Measurements from ENCODE around the gene FBXO46.
"Not testable (repeated sequence)": the region's sequence is repeated elsewhere in the genome, so short reads cannot be mapped to it uniquely, and the experiment has no call there.

Gene FBXO46

DNA sequence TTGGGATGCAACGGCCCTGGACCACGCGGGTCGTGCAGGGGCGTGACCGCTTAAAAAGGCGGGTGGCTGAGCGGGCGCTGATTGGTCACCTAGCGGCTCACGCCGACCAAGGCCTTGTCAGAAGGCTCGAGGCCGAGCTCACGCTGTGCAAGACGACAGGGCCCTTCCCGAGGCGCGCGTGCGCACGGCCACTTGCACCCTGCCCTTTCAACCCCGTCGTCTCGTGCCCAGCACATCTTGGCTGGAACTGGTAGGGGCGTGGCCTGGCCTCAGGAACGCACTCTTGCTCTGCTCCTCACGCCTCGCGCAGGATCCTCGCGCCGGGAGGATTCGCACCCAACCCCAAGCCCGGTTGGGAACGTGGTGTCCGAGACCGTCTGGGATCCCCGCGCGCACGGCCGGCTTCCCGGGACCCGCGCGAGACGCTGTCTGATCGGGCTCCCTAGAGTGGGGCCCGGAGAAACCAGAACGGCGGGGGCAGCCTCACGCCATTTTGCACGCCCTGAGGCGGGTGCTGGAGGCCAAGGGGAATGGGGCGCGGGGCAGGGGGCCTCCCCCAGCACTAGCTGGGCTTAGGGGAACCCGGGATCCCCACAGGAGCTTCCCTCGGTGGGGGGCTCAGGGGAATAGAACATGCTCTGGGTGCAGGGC lies 2.6 kb upstream of the FBXO46 start, which contains the start of gene MEIOSIN:
Gene MEIOSIN, plus strand, starts transcription at position 280 of the 651 bp plus-strand sequence. CDS start 1,938 bp downstream, outside the sequence.
- DNase-seq (ENCODE audit: low read depth) = no peak
- H3K4me3 ChIP-seq (ENCODE audit: low read depth, low read length) = no peak within 1 kb of the TSS

GRCh38 chr19:45729800-45730290 lies 851 bp downstream of the FBXO46 start:
- peak overlapping the region; percentile 66 for H3K4me3 ChIP-seq (ENCODE audit: low read depth, low read length)
- DNase-seq (ENCODE audit: low read depth) = no peak

- not testable (repeated sequence) for H3K4me3 ChIP-seq (ENCODE audit: low read depth, low read length); DNase-seq (ENCODE audit: low read depth)
Observed at GRCh38 chr19:45728683-45729082, 2.0 kb downstream of the FBXO46 start.

DNA sequence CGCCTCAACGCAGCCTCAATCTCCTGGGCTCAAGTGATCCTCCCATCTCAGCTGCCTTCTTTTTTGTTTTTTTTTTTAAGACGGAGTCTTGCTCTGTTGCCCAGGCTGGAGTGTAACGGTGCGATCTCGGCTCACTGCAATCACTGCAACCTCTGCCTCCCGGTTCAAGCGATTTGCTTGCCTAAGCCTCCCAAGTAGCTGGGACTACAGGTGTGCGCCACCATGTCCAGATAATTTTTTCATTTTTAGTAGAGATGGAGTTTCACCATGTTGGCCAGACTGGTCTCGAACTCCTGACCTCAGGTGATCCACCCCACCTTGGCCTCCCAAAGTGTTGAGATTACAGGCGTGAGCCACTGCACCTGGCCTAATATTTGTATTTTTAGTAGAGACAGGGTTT lies 10.6 kb downstream of the FBXO46 start:
- DNase-seq (ENCODE audit: low read depth); H3K4me3 ChIP-seq (ENCODE audit: low read depth, low read length): not testable (repeated sequence)

DNA sequence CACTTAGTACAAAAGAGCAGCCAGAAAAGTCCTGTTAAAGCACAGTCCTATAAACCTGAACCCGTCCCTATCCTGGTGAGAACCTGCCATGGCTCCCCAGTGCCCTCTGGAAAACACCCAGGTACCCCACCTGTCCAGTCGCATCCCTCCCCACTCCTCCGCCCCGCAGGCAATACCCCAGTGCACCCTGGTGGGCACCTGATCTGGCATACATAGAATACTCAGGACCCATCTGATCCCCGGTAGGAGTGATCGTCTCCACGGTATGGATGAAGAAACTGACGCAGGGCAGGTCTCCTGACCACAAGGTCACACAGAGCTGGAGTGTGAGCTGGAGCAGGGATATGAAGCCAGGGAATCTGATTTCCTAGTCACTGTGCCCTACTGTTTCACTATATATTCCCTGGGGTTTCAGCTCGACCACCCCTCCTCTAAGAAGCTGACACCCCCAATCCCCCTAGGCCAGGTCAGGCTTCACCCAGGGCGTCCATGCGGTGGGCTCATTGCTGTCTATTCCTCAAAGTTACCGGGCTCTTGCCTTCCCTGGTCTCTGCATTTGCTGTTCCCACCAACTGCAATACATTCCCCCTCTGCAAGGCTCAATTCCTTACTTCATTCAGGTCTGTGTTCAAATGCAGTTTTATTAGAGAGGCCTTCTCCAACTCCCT lies 12.6 kb downstream of the FBXO46 start:
- DNase-seq (ENCODE audit: low read depth) = no peak
- H3K4me3 ChIP-seq (ENCODE audit: low read depth, low read length) = peak overlapping the region; percentile 92

- peak; percentile 99 for DNase-seq (ENCODE audit: low read depth)
- H3K4me3 ChIP-seq (ENCODE audit: low read depth, low read length) = peak overlapping the region; percentile 92
Observed at GRCh38 chr19:45717131-45717982, 13.3 kb downstream of the FBXO46 start.

DNA sequence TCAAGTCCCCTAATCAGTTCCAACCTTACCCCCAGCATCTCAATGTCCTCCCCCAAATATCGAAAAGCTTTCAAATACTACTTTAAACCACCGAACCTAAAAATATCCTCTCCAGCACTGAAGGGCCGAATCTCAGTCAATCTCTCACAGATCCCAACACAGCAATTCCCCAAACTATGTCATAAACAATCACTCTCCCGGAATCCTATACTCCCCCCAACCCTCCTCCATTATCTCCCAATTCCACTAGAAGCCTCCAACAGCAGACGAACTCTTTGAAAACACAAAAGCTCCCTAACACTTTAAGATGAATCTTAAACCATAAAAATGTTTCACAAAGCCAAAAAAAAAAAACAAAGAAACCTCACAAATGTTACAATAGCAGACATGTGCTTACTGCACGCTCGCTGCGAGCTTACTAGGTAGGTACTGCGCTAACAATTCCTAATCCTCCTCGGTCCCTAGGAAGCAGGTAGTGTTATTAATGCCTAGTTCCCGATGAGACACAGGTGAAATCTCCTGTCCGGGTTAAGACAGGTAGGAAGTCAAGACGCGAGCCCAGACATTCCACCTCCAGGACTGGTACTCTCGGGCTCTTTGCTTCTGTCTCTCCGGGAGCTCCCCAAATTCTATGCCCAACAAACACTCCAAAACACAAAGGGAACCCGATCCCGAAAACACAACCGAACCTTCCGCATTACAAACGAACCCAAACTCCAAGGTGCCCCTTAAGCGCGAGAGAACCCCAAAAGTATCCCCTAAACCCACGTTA lies 14.2 kb downstream of the FBXO46 start:
- H3K4me3 ChIP-seq (ENCODE audit: low read depth, low read length) = peak overlapping the region; percentile 92
- no peak for DNase-seq (ENCODE audit: low read depth)

DNA sequence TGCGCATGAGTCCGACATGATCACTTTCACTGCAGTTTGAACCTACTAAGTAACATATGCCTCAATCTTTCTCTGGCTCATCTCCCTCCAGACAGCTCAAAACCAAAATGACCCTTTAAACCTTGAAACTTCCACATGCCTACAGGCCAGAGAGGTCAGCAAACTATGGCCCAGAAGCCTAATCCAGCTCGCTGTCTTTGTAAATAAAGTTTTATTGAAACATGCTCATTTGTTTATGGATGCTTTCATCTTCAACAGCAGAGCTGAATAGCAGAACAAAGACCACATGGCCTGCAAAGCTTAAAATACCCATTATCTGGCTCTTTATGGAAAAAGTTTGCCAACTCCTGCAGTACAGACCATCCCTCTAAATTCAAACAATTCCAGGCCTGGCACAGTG lies 15.6 kb downstream of the FBXO46 start:
- DNase-seq (ENCODE audit: low read depth) = no peak
- H3K4me3 ChIP-seq (ENCODE audit: low read depth, low read length) = no peak overlapping the region

GRCh38 chr19:45713141-45713540 lies 17.6 kb downstream of the FBXO46 start:
- no peak overlapping the region for H3K4me3 ChIP-seq (ENCODE audit: low read depth, low read length)
- DNase-seq (ENCODE audit: low read depth) = no peak

DNA sequence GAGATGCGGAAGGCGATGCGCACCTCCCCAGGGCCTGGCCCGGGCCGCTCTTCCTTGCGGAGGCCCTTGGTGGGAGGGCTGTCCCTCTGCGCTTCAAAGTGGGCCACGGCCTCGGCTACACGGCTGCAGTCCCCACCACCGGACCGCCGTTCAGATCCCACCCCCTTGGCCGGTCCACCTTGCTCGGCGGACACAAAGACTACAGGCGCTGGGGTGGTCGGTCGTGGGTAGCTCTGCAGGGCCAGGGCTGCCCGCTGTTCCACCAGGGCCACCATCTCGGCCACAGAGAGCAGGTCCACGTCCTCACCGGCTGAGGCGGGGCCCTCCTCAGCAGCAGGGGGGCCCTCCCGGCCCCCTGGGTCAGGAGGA lies 18.0 kb downstream of the FBXO46 start:
- no peak for DNase-seq (ENCODE audit: low read depth)
- H3K4me3 ChIP-seq (ENCODE audit: low read depth, low read length) = no peak overlapping the region

GRCh38 chr19:45711851-45712698 lies 18.6 kb downstream of the FBXO46 start:
- DNase-seq (ENCODE audit: low read depth) = no peak
- H3K4me3 ChIP-seq (ENCODE audit: low read depth, low read length) = no peak overlapping the region

DNA sequence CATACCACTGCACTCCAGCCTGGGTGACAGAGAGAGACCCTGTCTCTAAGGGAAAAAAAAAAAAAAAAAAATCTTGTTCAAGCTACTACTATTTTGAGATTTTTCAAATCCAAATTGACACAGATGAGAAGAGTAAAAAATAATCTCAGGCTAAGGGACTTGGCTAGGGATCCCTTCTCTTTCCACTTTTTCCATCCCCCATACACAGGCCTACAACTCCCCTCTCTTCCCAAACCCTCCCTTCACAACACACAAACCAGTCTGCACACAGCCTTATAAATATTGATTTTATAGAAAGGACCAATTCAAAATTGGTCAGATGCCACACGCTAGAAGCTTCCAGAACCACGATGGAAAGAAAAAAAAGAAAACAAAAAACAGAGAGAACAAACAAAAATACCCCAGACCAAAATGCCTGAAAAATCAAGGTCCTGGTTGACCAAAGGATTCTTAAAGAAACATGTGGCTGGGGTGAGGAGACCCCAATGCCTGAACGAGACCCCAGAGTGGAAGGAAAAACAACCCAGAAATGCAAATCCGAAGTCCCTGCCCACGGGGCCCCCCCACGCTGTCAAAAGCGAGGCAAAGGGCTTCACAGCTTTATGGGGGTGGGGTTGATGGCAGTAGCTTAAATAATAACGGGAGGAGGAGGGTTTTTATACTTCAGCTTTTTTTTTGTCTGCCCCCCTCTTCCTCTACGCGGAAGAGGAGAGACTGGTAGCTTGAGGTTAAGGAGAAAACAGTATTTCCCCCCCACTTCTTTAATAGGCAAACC lies 20.2 kb downstream of the FBXO46 start:
- no peak for DNase-seq (ENCODE audit: low read depth)
- no peak overlapping the region for H3K4me3 ChIP-seq (ENCODE audit: low read depth, low read length)

DNA sequence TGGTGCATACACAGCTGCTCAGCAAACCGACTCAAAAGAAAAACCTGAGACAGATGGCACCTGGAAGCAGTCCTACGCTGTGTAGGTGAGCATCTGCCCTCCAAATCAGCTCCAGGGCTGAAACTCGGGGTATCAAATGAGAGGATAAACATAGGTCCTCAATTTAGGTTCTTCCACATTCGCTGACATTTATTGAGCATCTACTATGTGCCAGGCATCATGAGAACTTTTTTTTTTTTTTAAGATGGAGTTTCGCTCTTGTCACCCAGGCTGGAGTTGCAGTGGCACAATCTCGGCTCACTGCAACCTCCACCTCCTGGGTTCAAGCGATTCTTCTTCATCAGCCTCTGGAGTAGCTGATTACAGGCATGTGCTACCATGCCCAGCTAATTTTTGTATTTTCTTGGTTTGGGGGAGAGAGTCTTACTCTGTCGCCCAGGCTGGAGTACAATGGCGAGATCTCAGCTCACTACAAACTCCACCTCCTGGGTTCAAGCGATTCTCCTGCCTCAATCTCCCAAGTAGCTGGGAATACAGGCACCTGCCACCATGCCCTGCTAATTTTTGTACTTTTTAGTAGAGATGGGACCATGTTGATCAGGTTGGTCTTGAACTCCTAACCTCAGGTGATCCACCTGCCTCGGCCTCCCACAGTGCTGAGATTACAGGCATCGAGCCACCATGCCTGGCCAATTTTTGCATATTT lies 24.8 kb downstream of the FBXO46 start:
- DNase-seq (ENCODE audit: low read depth) = no peak
- no peak overlapping the region for H3K4me3 ChIP-seq (ENCODE audit: low read depth, low read length)

GRCh38 chr19:45705115-45705514 lies 25.6 kb downstream of the FBXO46 start:
- no peak overlapping the region for H3K4me3 ChIP-seq (ENCODE audit: low read depth, low read length)

DNA sequence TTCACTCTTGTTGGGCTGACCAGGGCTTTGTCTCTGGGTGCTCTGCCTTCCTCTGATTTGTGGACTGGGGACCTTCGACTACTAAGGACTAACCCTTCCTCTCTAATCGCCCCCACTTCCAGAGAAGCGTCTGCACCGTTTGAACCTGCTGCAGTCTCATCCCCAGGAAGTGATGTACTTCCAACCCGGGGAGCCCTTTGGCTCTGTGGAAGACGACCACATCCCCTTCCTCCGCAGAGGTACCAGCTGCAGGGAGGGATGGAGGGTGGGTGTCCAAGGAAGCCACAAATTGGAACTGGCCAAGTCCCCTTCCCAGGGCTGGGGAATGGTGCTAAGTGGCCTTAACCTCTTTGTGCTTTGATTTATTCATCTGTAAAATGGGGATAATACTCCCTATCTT lies 29.0 kb downstream of the FBXO46 start:
- no peak for DNase-seq (ENCODE audit: low read depth)

More at GRCh38 chr19:45705115-45705514, 25.6 kb downstream of the FBXO46 start:
- no peak for DNase-seq (ENCODE audit: low read depth)

DNA sequence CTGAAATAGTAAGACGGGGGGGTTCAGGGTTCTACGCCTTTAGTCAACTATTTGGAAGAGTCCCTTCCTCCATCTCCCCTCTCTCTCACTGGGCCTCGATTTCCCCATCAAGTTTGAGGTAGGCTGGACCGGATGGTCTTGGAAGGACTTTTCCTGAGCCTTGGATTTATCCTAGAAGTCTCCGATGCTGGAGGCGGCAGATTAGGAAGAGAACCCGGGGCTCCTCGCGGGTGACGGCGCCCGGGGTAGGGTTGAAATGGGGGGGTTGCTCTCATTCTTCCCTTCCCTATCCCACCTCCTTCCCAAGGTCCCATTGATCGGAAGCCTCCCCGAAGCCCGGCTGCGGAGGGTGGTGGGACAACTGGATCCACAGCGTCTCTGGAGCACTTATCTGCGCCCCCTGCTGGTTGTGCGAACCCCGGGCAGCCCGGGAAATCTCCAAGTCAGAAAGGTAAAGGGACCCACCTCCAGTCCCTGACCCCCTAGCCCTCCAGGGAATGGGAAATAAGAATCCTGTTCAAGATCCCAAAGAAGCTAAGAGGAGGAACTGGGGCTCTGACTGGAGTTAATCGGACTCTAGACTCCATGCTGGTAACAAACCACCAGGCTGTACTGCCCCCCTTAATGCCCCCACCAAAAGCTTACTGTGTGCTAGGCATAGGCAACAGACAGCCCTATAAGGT lies 37.4 kb downstream of the FBXO46 start:
- no peak for DNase-seq (ENCODE audit: low read depth)
- H3K4me3 ChIP-seq (ENCODE audit: low read depth, low read length) = peak overlapping the region; percentile 97

More for the DNA sequence above, 29.0 kb downstream of the FBXO46 start:
- no peak overlapping the region for H3K4me3 ChIP-seq (ENCODE audit: low read depth, low read length)
